GM18858 (cell line): Measurements from ENCODE around the gene KCNIP1.

Source experiments
- ATAC-seq: cut with Tn5 transposase; IDR thresholded peaks from one replicate; pipeline ENCODE4 v1.9.1; 2021; ENCODE audit not compliant: unreplicated experiment

The KCNIP1 gene

DNA sequence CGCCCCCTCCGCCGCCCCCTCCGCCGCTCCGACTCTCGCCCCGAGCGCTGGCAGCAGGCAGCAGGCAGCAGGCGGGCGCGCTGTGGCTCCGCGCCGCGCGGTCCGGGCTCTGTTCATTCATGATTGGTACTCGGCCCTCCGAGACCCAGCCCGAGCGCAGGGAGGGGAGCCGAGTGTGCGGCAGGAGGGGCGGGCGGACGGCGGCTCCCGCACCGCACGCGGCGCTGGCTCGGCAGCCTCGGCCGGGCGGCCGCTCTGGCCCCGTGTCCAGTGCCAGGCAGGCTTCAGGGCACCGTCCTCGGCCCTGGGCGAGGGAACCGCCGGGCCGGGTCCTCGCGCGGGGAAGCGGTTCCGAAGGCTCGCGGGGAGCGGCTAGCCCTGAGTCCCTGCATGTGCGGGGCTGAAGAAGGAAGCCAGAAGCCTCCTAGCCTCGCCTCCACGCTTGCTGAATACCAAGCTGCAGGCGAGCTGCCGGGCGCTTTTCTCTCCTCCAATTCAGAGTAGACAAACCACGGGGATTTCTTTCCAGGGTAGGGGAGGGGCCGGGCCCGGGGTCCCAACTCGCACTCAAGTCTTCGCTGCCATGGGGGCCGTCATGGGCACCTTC, at the start of gene KCNIP1:
KCNIP1 (plus strand) TSS at position 31 of the 607 bp plus-strand sequence.
- ATAC-seq = no peak

- no peak for ATAC-seq
These were observed 40.4 kb upstream of the KCNIP1 start for GRCh38 chr5:170463426-170463825.

- ATAC-seq = no peak
These were observed 39.3 kb upstream of the KCNIP1 start for GRCh38 chr5:170464280-170465127.

- ATAC-seq = no peak
These were observed 37.3 kb upstream of the KCNIP1 start for GRCh38 chr5:170466553-170466952.

GRCh38 chr5:170466988-170467707, 36.7 kb upstream of the KCNIP1 start:
- ATAC-seq = no peak

DNA sequence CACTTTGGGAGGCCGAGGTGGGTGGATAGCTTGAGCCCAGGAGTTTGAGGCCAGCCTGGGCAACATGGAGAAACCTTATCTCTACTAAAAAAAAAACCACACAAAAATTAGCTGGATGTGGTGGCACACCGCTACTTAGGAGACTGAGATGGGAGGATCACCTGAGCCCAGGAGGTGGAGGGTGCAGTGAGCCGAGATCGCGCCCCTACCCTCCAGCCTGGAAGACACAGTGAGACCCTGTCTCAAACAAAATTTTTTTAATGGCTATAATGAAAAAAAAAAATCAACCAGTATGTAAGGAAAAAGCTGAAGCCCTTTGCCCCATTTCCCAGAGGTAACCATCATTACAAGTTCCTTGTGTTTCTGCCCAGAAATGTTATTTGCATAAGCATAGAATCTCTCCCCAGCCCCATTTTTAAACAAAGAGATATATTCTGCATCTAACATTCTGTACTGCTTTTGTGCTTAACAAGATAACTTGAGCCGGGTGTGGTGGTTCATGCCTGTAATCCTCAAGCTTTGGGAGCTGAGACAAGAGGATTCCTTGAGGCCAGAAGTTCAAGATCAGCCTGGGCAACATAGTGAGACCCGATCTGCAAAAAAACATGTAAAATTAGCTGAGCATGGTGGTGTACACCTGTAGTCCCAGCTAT, 35.1 kb upstream of the KCNIP1 start:
- no peak for ATAC-seq

DNA sequence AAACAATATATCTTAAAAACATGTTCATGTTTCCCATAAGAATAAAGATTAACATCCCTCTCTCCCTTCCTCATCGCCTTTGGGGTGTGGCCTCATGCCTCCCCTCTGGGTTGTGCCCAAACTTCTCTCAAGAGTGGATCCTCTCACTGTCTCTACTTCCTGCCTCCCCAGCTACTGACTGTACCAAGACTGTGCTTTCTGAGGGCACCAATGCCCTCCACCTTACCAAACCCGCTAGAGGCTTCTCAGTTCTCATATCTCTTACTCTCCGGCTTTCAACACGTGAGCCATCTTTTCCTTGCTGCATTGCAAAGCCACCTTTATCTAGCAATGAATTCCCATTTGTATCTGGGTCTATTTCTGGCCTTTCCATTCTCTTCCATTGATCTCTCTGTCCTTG, 34.4 kb upstream of the KCNIP1 start:
- no peak for ATAC-seq

- ATAC-seq = no peak
These were observed 33.5 kb upstream of the KCNIP1 start for GRCh38 chr5:170470275-170470674.

GRCh38 chr5:170470808-170471404, 32.9 kb upstream of the KCNIP1 start:
- ATAC-seq = no peak

- no peak for ATAC-seq
These were observed 32.2 kb upstream of the KCNIP1 start for GRCh38 chr5:170471551-170472178.

DNA sequence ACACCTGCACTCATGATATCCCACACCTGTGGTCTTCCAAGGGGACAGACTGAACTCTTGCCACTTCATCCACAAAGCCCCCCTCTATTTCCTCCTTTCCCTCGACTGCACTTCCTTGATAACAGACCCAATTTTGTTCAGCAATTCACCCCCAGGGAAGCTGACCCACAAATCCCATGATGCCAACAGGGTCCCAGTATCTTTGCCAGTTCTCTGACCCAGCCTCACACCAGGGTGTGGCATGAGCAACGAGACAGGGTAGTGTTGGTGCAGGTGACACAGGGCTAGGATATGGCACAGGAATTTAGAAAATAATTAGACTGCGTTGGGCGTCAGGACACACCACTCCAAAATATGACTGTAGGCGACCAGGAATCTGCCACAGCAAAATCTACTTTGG, 30.2 kb upstream of the KCNIP1 start:
- ATAC-seq = no peak

GRCh38 chr5:170474489-170475274, 29.1 kb upstream of the KCNIP1 start:
- no peak for ATAC-seq

DNA sequence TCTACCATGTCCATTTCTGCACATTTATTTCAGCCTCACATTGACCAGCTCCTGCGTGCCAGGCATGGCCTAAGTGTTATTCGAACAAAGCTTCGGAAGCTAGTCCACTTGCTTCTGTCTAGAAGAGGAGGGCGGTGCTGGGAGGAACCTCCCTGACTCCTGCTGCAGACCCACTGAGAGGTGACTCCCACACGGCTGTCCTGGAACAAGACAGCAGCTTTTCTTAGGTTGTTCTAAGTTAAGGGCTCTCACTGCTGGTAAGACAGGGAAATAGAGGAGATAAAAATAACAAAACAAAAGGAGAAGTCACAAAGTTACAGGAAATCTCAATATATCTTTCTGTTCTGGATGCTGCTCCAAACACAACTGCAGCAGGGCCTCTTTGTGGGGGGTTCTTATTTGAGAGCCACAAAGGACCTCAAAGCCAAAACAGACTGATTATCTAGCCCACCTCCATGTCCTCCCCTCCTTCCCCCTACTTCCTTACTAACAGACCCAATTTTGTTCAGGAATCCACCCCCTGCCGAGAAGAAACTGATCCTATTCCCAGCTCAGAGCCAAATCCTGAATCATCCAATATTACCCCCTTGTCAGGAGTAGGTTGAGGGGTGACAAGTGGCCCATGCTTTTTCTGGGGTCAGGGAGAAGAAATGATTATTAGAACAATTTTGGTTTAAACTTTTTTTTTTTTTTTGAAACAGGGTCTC, 28.4 kb upstream of the KCNIP1 start:
- no peak for ATAC-seq

DNA sequence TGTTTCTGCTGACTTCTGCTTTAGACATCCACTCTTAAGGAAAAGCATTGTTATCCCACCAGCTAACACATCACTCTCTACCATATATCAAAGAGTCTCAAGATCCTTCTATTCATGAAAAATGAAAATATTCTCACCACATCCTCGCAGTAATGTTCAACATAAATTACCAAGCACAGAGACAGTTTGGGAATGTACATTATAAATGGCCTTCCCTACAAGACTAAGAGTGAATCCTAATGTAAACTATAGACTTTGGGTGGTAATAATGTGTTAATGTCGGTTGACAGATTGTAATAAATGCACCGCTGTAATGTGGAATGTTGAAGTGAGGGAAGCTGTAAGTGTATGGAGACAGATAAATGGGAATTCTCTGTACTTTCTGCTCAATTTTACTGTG, 27.1 kb upstream of the KCNIP1 start:
- no peak for ATAC-seq

- no peak for ATAC-seq
These were observed 25.9 kb upstream of the KCNIP1 start for GRCh38 chr5:170477906-170478305.

DNA sequence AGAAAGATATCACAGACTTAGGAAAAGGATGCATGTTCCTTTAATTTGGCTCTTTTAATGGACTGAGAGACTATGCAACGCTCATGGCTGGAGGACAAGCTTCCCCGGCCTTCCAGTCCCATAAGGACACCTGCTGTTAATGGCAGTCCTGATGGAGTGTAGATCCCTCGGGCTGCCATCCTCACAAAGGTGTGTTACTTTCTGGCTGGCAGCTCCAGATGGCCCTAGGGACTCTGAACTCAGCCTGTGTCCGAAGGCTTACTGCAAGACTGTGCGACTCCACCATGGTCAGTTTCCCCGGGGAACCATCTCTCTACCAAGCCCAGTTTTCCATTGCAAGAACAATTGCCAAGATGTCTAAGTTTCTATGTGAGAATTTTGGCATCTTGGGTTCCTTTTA, 25.5 kb upstream of the KCNIP1 start:
- no peak for ATAC-seq

DNA sequence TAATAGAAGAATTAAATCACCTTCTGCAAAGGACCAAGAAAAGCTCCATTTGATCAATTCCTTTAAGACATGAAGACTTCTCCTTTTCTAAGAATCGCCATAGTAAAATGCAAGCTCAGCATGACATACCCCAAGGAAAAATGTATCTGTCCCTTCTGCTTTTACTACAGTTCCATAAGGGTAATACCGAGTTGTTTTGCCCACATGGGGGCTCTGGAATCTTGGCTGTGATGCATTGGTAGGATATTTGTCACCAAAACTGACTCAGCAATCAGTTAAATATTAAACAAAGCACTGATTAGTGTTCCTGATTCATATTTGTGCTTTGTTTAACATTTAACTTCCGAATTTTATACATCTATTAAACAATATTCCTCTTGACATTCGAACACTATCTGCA, 24.3 kb upstream of the KCNIP1 start:
- no peak for ATAC-seq

GRCh38 chr5:170480260-170480659, 23.6 kb upstream of the KCNIP1 start:
- ATAC-seq = no peak

- ATAC-seq = no peak
These were observed 22.0 kb upstream of the KCNIP1 start for GRCh38 chr5:170481849-170482248.
